Fibroblast of skin of back (primary cell): ENCODE data around the gene CLDN19.
"Not testable (repeated sequence)": the region's sequence is repeated elsewhere in the genome, so short reads cannot be mapped to it uniquely, and the experiment has no call there.

Experiments used
- DNase-seq: peaks from one replicate; pipeline ENCODE4 v3.0.0-alpha.2; 2013

Gene CLDN19

DNA sequence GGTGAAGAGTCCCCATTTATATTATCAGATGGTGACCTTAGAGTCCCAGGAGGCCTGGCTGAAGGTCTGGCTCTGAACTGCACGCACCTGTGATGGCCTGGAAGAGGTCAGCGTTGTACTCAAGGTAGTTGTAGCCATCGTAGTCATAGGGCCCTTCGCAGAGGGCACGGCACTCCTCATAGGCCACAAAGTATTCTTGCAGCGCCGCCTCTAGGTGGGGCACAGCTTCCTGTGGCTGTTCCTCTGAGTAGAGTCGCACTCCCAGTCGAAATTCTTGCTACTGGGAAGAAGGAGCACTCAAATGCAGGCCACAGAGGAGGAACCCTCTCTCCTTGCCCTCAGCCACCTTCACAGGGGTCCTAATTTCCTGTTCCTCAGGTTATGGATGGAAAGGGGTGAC is 19.1 kb upstream of the CLDN19 start:
- no peak for DNase-seq

DNA sequence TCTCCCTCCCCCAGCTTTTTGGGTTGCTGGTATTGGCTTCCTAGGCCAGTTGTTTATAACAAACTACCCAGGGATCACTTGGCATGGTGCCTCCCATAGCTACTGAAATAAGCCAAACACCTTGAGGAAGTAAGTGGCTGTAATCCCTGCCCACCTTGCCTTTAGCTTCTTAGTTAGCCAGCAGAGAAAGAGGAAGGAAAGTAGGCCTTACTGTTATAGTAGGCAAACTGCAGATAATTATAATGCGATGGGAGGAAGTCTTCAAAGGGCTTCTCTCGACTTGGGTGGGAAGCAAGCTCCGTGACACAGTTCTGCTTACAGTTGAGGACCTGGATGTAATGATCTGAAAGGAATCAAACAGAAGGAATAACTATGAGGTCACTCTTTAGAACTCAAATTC is 18.6 kb upstream of the CLDN19 start:
- DNase-seq = no peak

DNA sequence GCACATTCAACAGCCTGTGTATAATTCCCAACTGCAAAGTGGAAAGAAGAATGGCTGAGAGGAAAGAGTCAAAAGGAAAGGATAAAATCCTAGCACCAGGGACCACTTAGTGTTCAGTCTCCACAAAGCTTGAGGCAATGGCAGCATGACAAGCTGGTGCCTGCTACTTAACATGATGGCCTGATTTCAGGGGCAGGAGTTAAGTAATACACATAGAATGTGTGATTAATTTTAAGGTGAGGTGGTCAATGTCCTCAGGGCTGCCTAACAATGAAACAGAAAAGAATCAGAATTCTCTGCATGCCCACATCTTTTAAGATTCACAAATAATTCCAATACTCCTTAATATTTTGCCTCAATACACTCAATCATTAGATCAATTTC is 17.8 kb upstream of the CLDN19 start:
- DNase-seq = no peak

DNA sequence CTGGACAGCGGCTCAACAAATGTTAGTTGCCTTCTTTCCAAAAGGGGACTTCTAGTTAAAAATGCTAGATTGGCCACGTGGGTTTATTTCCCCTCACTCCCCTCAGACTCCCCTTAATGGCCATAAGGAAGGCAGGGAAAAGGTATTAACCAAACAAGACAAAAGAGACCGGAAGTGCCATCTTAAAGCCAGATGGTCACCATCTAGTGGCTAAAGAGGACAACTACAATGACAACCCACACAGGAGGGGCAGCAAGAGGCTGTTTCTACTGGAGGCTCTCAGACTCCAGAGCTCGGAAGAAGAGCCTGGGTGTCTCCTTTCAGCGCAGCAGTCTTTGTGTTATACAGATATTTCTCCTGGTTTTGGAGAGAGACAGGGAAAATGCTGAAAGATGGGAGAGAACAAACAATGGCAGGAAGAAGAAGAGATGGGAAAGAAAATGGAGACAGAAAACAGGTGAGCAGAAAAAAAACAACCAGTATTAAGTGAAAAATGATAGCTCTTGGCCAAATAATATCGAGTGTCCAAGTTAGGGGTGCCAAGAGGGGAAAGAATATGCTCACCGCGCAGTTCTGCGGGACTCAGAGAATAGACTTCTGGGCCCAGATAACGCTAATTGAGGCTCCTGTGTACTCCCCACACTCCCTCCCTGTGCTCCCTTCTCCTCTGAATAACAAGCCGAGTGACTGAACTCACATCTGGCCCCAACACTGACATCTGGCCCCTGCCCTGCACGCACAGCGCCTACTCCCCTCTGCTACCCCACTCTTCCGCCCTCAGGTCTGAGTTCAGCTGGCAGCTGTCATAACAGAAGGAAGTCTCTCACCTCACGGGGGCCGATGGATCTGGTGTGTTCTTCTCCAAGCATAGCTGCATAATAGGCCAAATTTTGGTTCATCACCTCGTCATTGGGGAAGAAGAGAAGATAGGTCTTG is 17.2 kb upstream of the CLDN19 start:
- peak; percentile 73 for DNase-seq

DNA sequence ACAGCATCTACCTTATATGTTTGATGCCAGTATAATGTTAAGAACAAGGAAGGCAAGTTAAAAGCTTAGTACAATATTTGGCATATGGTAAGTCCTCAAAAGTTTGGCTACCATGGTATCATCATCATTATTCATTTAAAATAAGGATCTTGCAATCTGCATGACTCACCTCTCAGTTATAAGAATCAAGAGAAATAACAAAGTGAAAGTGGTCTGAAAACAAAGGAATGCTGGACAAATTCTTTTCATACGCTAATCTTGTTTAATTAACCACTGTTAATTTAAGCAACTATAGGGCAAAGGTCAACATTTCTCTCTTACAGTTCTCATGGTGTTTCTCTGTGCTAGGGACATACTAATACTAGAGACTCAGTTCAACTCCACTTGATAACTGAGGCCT is 13.0 kb upstream of the CLDN19 start:
- peak; percentile 51 for DNase-seq

DNA sequence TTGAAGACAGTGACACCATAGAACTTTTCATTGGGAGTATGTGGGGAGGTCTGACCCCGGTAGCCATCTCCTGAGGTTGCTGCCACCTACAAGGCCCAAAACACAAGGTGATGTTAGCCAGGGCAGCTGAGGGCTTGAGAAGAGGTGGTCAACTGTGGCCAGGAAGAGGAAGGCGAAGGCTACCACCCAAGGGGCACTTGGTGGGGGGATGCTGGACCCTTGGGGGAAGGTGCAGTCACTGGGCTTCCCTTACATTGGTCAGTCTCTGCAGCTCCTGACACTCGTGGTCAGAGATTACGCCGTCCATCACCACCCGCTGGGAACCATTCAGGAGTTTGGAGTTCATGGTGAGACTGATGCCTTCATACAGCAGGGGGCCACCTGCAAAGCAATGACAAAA is 12.2 kb upstream of the CLDN19 start:
- no peak for DNase-seq

DNA sequence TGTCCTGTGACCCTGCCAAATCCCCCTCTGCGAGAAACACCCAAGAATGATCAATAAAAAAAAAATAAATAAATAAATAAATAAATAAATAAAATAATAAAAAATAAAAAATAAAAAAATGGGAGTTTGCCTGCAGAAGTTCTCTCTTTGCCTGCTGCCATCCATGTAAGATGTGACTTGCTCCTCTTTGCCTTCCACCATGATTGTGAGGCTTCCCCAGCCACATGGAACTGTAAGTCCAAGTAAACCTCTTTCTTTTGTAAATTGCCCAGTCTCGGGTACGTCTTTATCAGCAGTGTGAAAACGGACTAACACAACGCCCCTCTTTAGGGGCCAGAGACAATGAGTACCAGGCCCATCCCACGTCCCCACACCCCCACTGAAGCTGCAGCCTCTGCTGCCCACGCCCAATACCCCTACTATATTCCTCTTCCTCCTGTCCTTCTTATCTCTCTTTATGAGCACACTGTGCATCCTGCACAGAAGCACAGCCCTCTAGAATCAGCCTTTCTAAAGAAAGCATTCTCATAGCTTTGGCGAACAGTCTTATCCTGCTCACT is 11.6 kb upstream of the CLDN19 start:
- DNase-seq = not testable (repeated sequence)

DNA sequence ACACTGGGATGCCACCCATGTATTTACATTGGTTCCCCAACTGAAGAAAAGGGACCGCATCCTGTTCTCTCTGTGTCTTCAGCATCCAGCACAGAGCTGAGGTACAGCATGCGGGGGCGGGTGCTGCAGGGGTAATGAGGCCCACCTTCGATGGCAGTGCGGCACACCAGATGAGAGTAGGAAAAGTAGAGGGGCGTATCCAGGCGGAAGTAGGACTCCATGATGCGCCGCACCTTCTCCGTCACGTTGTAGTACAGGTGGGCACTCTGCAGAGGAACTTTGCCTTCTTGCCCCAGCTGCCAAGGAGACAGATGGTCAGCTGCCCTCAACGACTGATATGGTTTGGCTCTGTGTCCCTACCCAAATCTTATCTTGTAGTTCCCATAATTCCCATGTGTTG is 10.0 kb upstream of the CLDN19 start:
- DNase-seq = no peak

DNA sequence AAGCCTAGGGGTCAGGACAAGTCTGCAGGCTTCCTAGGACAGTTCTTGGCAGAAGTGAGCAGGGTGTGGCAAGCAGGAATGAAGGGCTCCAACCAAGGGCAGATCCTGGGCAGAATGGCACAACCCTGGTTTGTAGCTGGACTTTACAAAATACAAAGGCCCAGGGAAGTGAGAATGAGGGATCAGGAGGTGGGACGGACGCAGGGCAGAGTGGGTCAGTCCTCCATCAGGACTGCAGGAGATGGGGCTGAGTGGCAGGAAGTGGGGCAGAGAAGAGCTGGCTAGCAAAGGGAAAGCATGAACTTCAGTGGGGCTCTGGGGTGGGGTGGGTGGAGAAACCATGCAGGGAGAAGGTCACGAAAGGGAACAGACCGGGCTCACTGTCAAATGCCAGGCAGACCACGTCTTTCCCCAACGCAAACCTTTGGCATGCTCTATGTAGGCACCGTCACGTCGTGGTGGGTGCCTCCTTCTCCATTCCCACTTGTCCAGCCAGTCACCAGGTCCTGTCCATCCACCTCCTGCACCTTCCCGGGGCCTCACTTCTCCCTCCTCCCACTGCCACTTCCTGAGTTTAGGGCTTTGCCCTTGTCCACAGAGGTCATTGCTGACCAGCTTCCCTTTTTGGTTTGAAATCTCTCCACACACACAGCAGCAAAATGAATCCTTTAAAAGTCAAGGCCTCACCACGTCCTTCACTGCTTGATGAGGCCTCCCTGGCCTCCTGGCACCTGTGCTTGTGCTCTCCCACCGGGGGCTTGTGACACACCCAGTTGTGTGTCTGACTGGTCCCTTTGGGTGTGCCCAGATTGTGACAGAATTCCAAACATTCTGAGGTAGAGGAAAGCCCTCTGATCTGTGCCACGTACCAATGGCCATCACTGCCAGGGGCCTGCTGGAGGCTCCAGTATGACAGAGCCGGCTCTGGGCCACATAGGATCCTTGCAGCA is 8.7 kb upstream of the CLDN19 start:
- DNase-seq = no peak

DNA sequence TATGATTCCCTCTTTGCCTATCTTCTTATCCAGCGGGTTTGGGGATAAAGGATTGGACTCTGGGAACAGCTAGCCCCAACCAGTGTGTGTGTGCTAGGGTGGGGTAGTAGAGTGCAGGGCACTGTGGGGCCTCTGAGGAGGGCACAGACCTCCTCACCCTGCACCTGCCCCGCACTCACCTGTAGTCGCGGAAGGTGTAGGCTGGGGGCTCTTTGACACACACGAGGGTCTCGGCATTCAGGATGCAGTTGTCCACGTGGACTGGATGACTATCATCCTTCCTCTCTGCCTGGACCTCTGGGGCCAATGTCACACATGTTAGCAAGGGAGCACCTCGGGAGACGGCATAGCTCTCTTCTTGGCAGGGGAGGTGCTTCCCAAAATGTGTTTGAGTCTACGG is 8.0 kb upstream of the CLDN19 start:
- no peak for DNase-seq

DNA sequence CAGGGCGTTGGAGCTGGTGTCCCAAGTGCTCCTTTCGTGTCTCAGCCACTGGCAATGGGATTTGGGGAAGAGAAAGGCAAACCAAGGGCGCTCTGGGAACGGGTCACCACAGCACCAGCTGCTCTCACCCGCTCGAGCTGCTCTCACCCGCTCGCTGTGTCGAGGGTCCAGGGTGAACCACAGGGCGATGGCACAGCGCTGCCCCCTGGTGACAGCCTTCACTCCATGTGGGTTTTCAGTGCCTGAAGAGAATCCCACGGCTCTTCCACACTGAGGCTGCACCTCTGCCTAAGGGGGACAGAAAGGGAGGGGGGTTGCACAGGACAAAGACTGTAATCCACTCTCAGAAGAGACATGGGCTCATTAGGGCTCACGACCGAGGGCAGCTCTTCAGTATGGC is 7.1 kb upstream of the CLDN19 start:
- DNase-seq = no peak

DNA sequence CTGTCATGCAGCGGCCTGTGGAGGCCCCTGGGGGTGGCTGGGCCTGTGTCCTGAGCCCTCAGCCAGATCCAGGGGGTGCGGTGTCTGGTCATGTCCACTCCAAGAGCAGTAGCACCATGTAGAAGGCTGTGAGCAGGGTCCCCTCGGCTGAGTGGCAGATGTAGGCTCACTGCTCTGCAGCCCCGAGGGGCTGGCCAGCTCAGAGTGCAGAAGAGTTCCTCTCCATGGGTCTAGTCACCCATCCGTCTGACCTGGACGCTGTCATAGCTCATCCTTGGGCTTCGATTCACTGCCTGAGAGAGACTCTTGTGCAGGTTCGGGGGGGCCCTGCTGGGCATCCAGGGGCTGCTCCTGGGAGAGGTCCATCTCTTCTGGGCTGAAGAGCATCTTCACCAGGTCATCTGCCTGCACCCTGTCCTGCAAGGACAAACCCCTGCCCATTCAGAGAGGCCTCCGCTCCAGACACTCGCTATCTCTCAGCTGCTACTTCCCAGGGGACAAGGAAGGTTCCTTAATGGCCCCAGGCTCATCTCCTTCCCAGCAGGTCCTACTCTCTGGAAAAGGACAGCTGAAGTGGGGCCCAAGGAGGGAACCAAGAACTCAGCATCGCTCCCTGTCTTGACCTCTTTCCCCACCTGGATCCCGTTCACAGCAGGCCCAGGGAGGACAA is 6.5 kb upstream of the CLDN19 start:
- DNase-seq = no peak

DNA sequence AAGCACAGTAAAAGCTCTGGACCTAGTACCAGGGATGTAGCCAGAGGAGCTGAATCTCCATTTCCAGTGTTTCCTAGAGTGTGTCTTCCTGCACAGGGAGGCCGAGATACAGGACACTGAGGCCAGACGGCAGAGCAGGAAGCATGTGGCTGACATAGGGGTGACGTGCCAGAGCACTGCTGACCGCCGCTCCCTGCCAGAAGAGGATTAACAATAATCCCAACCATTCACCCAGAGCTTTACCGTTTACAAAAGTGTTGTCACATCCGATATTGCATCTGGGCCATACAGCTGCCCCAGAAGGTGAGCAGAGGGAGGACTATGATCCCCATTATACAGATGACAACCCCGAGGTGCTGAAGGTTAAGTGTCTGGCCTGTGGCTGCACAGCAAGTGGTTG is 5.8 kb upstream of the CLDN19 start:
- no peak for DNase-seq

DNA sequence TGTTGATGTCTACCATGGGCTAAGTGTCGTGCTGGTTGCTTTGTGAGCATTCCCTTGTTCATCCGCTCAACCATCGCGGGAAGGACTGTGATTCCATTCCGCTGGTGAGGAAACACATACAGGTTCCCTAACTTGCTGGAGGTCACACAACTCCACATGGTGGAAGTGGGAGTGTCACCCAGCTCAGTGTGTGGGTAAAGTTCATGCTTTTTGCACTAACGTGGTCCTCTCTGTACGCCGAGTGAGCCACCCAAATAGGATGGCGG is 4.0 kb upstream of the CLDN19 start:
- no peak for DNase-seq

DNA sequence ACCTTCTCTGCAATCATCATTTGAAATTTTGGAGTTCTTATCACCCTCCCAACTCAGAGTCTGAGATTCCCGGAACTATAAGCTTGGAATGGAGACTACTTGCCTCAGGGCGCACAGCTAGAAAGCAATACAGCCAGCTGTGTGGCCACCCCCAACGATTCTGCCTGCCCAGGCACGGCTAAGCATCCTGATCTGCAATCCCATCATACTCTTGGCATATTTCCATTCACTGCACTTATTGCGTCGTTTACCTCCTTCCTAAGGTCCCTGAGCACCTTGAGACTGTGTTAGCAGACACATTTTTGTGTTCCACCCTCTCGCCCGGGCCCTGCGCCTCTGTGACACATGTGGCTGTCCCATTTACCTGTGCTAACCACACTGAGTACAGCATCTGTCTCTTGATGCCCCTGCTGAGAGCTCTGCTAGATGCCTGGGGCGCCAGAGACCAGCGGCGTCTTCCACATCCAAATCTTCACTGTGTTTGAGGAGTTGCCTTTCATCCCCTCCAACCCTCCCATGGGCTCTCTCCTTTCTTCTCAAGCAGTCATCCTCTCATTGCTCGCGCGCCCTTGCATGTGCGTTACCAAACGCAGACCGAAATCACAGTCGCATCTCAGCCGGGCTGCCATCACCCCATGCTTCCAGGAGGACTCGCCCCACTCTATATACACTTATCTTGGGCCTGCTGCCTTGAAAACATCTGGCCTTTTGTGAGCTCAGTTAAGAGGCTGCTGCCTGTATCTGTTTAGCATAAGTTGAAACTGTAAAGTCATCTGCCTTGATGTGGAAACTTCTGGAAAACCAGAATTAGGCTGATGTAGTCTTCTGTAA is 3.5 kb upstream of the CLDN19 start:
- no peak for DNase-seq

DNA sequence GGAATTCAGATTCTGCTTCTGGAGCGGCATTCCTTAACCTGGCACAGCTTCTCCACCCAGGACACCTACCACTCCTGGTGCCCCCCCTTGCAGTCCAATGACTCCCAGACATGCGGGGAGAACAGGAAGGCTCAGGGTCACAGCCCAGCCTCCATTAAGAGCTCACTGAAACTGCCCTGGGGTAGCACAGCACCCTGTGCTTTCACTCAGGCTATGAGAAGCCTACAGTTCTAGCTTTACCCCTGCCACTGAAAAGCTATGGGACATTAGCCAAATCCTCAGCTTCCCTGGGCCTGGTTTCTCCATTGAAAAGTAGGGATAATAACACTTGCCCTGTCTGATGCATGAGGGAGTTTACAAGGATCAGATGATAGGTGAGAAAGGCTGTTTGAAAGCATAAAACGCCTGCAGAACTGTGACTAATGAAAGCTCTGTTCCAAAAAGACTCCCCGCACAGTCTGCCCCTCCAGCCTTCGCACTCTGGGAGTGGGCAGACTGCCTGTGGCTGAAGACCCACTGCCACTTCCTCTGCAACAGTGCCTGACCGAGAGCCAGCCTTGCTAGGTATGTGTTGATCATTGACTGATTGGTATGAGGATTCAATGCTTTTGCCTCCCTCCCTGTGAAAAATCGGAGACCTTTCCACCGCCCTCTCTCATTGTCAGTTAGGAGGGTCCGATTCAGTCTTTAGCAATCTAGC is 2.7 kb upstream of the CLDN19 start:
- no peak for DNase-seq

DNA sequence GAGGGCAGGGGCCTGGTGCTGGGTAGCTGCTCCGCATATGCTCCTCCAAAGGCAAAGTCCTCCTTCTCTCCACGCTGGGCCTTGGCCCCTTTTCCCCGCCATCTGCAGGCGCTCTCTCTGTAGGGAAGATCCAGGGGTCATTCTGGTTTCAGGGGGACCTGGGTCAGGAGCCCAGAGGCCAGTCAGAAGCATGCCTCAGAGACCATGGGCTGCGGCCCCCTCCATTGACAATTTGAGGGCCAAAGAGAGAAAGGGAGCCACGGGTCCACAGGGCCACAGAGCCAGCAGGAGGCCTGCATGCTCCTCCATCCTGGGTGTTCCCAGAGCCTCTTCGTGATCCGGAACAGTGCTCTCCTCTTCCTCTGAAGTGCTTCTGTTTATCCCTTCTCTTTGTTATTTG is 2.1 kb upstream of the CLDN19 start:
- DNase-seq = no peak

DNA sequence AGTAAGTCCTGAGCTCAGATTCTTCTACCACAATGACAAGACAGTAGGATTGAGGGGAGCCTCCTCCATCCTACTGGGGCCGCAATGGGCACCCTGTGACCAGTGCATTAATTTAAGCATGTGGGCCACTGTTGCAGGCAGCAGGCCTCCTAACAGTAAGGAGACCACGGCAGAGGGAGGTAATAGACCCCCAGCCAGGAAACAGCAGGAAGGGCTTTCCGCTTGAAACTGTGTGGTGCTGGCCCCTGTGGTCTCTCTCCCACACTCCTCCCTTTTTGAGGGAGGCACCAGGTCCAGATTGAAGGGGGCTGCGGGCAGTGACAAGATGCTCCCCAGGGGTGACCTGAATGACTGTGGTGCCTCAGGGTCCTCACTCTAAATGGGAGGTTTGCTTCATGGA is 1.7 kb upstream of the CLDN19 start:
- DNase-seq = no peak

DNA sequence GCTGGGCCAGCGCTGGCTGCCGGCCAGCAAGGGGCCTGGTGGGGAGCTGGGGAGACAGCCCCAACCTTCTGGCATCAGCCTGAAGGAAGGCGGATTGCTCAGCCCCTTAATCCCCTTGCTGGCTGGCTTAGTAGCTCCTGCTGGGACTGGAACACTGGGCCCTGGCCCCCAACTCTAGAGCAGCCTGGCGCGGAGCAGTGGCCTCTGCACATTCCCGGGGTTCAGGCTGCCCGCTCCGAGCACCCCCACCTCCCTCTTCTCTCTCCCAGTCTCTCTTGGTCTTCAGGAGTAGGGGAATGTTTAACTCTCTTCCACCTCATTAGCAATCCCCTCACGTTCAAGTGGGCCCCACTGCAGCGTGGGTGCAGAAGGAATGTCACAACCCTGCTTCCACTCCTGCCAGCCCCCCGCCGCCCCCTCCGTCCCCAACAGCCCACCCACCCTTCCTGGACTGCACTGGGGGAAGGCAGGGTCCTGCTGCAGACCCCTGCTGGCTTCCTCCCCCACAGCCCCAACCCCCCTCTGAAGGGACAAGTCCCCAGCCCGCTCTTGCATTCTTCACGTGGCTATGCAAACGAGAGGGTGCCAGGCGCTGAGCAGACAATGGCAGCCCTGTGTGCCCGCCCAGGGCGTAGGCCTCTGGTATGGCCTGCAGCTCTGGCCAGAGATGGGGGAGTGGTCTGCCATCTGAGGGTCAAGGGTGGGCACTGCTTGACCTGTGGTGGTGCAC is 980 bp upstream of the CLDN19 start:
- DNase-seq = no peak

DNA sequence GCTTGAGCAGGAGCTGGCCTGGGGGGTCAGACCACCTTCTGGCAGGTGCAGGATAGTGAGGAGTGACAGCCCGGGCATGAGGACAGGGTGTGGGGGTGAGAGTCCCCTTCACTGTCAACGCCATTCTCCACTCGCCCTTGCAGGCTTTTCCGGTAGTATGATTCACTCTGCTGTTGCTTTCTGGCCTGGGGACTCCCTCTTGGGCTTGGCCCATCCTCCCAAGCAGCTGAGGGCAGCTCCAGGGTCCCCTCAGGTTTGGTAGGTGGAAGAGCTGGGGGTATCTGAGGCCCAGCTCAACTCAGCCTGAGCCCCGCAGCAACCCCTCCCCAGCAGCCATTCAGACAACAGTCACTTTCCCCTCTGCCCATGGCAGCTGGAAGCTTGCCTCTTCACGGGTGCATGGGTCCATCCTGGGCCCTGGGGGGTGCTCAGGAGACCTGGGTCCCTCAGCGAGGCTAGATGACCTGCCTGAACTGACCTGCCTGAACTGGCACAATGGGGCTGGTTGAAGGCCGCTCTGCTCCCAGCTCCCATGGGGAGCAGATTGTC is 1.3 kb downstream of the CLDN19 start:
- no peak for DNase-seq
